ENCODE results near the gene DNALI1.

Gene DNALI1

GRCh38 chr1:37562984-37563383 is 6.2 kb downstream of the DNALI1 start:
- H3K4me3 ChIP-seq (ENCODE audit: low read length), result no peak overlapping the region
- no peak for TF ChIP-seq CTCF (IDR thresholded peaks at IDR 0.05; ENCODE audit: low read depth, low read length)
- no peak for TF ChIP-seq EZH2phosphoT487 (IDR thresholded peaks at IDR 0.05; ENCODE audit: low read depth)
- no peaks in the 10 kb centered on the region for H3K4me1 ChIP-seq (ENCODE audit: low read length)
- H3K9ac ChIP-seq (ENCODE audit: low read length), result no peak overlapping the region
- no peak overlapping the region for H2AFZ ChIP-seq (ENCODE audit: low read depth, low read length)
- H3K36me3 ChIP-seq (replicated peaks; ENCODE audit: low read depth, low read length), result peaks cover 22% of the 10 kb centered on the region
- no peak overlapping the region for H3K27ac ChIP-seq (ENCODE audit: low read length)
- no peak overlapping the region for H3K4me2 ChIP-seq (ENCODE audit: low read length)
- H3K79me2 ChIP-seq (ENCODE audit: low read length), result no peaks in the 10 kb centered on the region
- no peaks in the 10 kb centered on the region for H3K9me3 ChIP-seq (ENCODE audit: insufficient read depth, low read length)
- H3K27me3 ChIP-seq (ENCODE audit: low read depth, low read length), result no peaks in the 10 kb centered on the region
- no peaks in the 10 kb centered on the region for H4K20me1 ChIP-seq (ENCODE audit: insufficient read depth, low read length)

- Histone ChIP-seq H3K79me2 (ENCODE audit: low read length) (no peaks in the 10 kb centered on the region), H3K4me2 (ENCODE audit: low read length) (no peak overlapping the region), H3K27ac (ENCODE audit: low read length) (no peak overlapping the region), H3K9me3 (ENCODE audit: insufficient read depth, low read length) (no peaks in the 10 kb centered on the region), H3K9ac (ENCODE audit: low read length) (no peak overlapping the region), H3K36me3 (replicated peaks; ENCODE audit: low read depth, low read length) (peaks cover 36% of the 10 kb centered on the region), H4K20me1 (ENCODE audit: insufficient read depth, low read length) (no peaks in the 10 kb centered on the region), H3K27me3 (ENCODE audit: low read depth, low read length) (no peaks in the 10 kb centered on the region), H3K4me3 (ENCODE audit: low read length) (no peak overlapping the region), H2AFZ (ENCODE audit: low read depth, low read length) (no peak overlapping the region), H3K4me1 (ENCODE audit: low read length) (no peaks in the 10 kb centered on the region)
- TF ChIP-seq CTCF (IDR thresholded peaks at IDR 0.05; ENCODE audit: low read depth, low read length) (no peak), EZH2phosphoT487 (IDR thresholded peaks at IDR 0.05; ENCODE audit: low read depth) (no peak)
Observed at GRCh38 chr1:37564892-37565291, 8.2 kb downstream of the DNALI1 start.

- H3K79me2 ChIP-seq (ENCODE audit: low read length), result no peaks in the 10 kb centered on the region
- no peak overlapping the region for H2AFZ ChIP-seq (ENCODE audit: low read depth, low read length)
- no peaks in the 10 kb centered on the region for H3K9me3 ChIP-seq (ENCODE audit: insufficient read depth, low read length)
- no peaks in the 10 kb centered on the region for H3K4me1 ChIP-seq (ENCODE audit: low read length)
- TF ChIP-seq CTCF (IDR thresholded peaks at IDR 0.05; ENCODE audit: low read depth, low read length) (no peak), EZH2phosphoT487 (IDR thresholded peaks at IDR 0.05; ENCODE audit: low read depth) (no peak)
- peaks cover 40% of the 10 kb centered on the region for H3K36me3 ChIP-seq (replicated peaks; ENCODE audit: low read depth, low read length)
- H3K4me3 ChIP-seq (ENCODE audit: low read length), result no peak overlapping the region
- no peaks in the 10 kb centered on the region for H4K20me1 ChIP-seq (ENCODE audit: insufficient read depth, low read length)
- H3K27me3 ChIP-seq (ENCODE audit: low read depth, low read length), result no peaks in the 10 kb centered on the region
- H3K9ac ChIP-seq (ENCODE audit: low read length), result no peak overlapping the region
- no peak overlapping the region for H3K27ac ChIP-seq (ENCODE audit: low read length)
- H3K4me2 ChIP-seq (ENCODE audit: low read length), result no peak overlapping the region
Observed at GRCh38 chr1:37567023-37567422, 10.3 kb downstream of the DNALI1 start.

GRCh38 chr1:37570528-37571334 is 14.0 kb downstream of the DNALI1 start:
- no peak overlapping the region for H3K27ac ChIP-seq (ENCODE audit: low read length)
- no peak overlapping the region for H2AFZ ChIP-seq (ENCODE audit: low read depth, low read length)
- H3K9me3 ChIP-seq (ENCODE audit: insufficient read depth, low read length), result no peaks in the 10 kb centered on the region
- H3K9ac ChIP-seq (ENCODE audit: low read length), result no peak overlapping the region
- H3K27me3 ChIP-seq (ENCODE audit: low read depth, low read length), result no peaks in the 10 kb centered on the region
- no peak overlapping the region for H3K4me3 ChIP-seq (ENCODE audit: low read length)
- H3K4me1 ChIP-seq (ENCODE audit: low read length), result peaks cover 11% of the 10 kb centered on the region
- no peak for TF ChIP-seq EZH2phosphoT487 (IDR thresholded peaks at IDR 0.05; ENCODE audit: low read depth)
- TF ChIP-seq CTCF (IDR thresholded peaks at IDR 0.05; ENCODE audit: low read depth, low read length), result no peak
- H3K4me2 ChIP-seq (ENCODE audit: low read length), result no peak overlapping the region
- no peaks in the 10 kb centered on the region for H3K79me2 ChIP-seq (ENCODE audit: low read length)
- H4K20me1 ChIP-seq (ENCODE audit: insufficient read depth, low read length), result no peaks in the 10 kb centered on the region
- peaks cover 65% of the 10 kb centered on the region for H3K36me3 ChIP-seq (replicated peaks; ENCODE audit: low read depth, low read length)
